Erythroblast (primary cell): Measurements from ENCODE around the gene CDYL.

Experiments used
- GATA1 ChIP-seq: IDR thresholded peaks from 2 replicates; pipeline ENCODE4 v1.6.1; 2011; ENCODE audit warnings: low read depth, mild to moderate bottlenecking, control low read depth, low read length, moderate library complexity
- POLR2A ChIP-seq: IDR thresholded peaks from 2 replicates; pipeline ENCODE4 v1.6.1; 2011; ENCODE audit warnings: mild to moderate bottlenecking, low read length

GRCh38 chr6:4903121-4903520 is 126.9 kb downstream of the CDYL start:
- TF ChIP-seq POLR2A (no peak), GATA1 (no peak)
